Esophagus muscularis mucosa (tissue), 3 donors: ENCODE results near the gene CSNK1D.

Experiments used
- EP300 ChIP-seq: sonication (generic); formaldehyde crosslinking; IDR thresholded peaks from one replicate; pipeline ENCODE4 v1.6.1; 2017; ENCODE audit warnings: antibody characterized with exemption
- TF ChIP-seq, protein P1 (sequence below), 3 experiments: fragments of 200-600 bp in 2 of 3; fragments of 450-650 bp in 1 of 3; sonication (generic) in 2 of 3; IDR thresholded peaks; one replicate each; pipeline ENCODE4 v1.5.1; 2017 to 2019; ENCODE audit warnings: antibody characterized with exemption in 3 of 3, mild to moderate bottlenecking in 2 of 3, moderate library complexity in 1 of 3

DNA sequence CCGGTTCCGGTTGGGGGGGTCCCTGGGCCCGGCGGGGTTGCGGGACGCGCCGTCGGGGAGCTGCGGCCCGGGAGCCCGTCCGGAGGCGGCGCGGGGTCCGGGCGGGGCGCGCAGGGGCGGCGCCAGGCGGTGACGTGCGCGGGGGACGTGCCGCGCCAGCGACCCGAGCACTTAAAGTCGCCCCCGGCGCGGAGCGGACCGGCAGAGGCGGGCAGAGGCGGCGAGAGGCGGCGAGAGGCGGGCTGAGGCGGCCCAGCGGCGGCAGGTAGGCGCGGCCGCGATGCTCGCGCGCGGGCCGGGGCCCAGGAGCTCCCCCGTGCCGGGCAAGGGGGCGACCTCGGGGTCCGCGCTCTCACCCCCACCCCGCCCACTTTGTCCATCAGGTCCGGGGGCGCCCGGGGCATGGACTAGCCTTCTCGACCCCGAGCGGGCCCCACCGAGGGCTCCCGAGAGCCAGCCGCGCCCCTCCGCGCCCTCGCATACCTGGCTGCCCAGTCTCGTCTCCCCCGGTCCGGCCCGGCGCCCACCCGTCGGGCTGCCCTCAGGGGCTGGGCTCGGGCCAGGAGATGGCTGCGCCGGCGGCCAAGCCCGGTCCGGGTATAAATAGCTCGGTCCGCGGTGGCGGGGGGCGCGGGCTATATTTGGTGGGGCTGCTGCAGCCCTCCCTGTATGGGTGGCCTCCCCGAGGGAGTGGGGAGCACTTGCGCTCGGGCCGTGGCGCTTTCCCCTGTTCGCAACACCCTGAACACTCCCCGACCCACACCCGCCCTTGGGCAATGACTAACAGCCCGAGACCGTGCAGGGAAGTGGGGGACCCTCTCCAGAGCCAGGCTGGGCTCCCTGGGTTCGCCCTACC is 44.4 kb downstream of the CSNK1D start, which contains the start of gene SLC16A3:
- TF ChIP-seq EP300, result no peak
- TF ChIP-seq, protein P1, sequence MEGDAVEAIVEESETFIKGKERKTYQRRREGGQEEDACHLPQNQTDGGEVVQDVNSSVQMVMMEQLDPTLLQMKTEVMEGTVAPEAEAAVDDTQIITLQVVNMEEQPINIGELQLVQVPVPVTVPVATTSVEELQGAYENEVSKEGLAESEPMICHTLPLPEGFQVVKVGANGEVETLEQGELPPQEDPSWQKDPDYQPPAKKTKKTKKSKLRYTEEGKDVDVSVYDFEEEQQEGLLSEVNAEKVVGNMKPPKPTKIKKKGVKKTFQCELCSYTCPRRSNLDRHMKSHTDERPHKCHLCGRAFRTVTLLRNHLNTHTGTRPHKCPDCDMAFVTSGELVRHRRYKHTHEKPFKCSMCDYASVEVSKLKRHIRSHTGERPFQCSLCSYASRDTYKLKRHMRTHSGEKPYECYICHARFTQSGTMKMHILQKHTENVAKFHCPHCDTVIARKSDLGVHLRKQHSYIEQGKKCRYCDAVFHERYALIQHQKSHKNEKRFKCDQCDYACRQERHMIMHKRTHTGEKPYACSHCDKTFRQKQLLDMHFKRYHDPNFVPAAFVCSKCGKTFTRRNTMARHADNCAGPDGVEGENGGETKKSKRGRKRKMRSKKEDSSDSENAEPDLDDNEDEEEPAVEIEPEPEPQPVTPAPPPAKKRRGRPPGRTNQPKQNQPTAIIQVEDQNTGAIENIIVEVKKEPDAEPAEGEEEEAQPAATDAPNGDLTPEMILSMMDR (IDR thresholded peaks at IDR 0.05), result no peak
